Right lobe of liver (tissue), 4 donors: Measurements from ENCODE around the gene MOGAT3.

Experiments used
- CTCF ChIP-seq, 4 donors: fragments of 200-600 bp in 3 of 4; fragments of 450-650 bp in 1 of 4; IDR thresholded peaks; one replicate each; pipeline versions ENCODE4 v1.5.1 to v1.8.0; 2016 to 2022; ENCODE audit warnings: antibody characterized with exemption in 4 of 4, mild to moderate bottlenecking in 2 of 4
- POLR2A ChIP-seq: fragments of 450-650 bp; IDR thresholded peaks from one replicate; pipeline ENCODE4 v1.6.1; 2017; ENCODE audit warnings: antibody characterized with exemption, mild to moderate bottlenecking
- donor health status: DM: no; HTN: no; CAD: no.
- donor health status: DM: no; HTN: no; CAD: no.
- donor health status: DM: no; HTN: yes; CAD: no.

GRCh38 chr7:101217388-101218235, 16.8 kb upstream of the MOGAT3 start, which contains the start of the genes PLOD3 and ZNHIT1:
- TF ChIP-seq CTCF (IDR thresholded peaks at IDR 0.05) (peak; percentile 10 to 36 (median 24)), POLR2A (peak; percentile 68)
